Measurements from ENCODE around the gene CROCC2. TPM values are rescaled to one million over a fixed set of nuclear protein-coding genes. Genes with fewer than 3 reads are reported as not detected.

Gene CROCC2
- total and polyA plus RNA-seq, 2 of the 13 experiments (the other 11 are each of a cell fraction or from before 2014, with no cell fraction given): not detected

GRCh38 chr2:240960309-240960970 lies 54.3 kb downstream of the CROCC2 start (continued):
- peak; percentile 83; the same call in 1 of the 2 replicates for TF ChIP-seq ZNF724P (CRISPR knock-in tag; IDR thresholded peaks at IDR 0.05; ENCODE audit: borderline replicate concordance)
- no peak for TF ChIP-seq CBX2 (IDR thresholded peaks at IDR 0.05; ENCODE audit: low read depth, low read length)
- no peak for TF ChIP-seq CBX2 (CRISPR knock-in tag; IDR thresholded peaks at IDR 0.05; ENCODE audit: low read depth)
- TF ChIP-seq CHD2 (IDR thresholded peaks at IDR 0.05; ENCODE audit: low read depth, low read length): no peak
- peak; percentile 48 for TF ChIP-seq CTCF (CRISPR knock-in tag; IDR thresholded peaks at IDR 0.05)
- no peak for TF ChIP-seq EED (CRISPR knock-in tag; IDR thresholded peaks at IDR 0.05)
- TF ChIP-seq BATF2 (CRISPR knock-in tag; IDR thresholded peaks at IDR 0.05): no peak
- peak; percentile 47; the same call in 1 of the 2 replicates for TF ChIP-seq FOXA1 (IDR thresholded peaks at IDR 0.05)
- TF ChIP-seq FOXA1 (CRISPR knock-in tag; IDR thresholded peaks at IDR 0.05): peak; percentile 96
- no peak for TF ChIP-seq GABPA (IDR thresholded peaks at IDR 0.05; ENCODE audit: low read depth, low read length)
- TF ChIP-seq GABPA (CRISPR knock-in tag; IDR thresholded peaks at IDR 0.05; ENCODE audit: low read depth): no peak
- no peak for TF ChIP-seq ZNF83 (CRISPR knock-in tag; IDR thresholded peaks at IDR 0.05; ENCODE audit: borderline replicate concordance)
- peak; percentile 88; the same call in 1 of the 2 replicates for TF ChIP-seq KDM5B (CRISPR knock-in tag; IDR thresholded peaks at IDR 0.05; ENCODE audit: borderline replicate concordance)
- TF ChIP-seq ZNF337 (CRISPR knock-in tag; IDR thresholded peaks at IDR 0.05; ENCODE audit: borderline replicate concordance, low read depth): peak; percentile 87; the same call in 1 of the 2 replicates
- no peak for TF ChIP-seq SP140L (CRISPR knock-in tag; IDR thresholded peaks at IDR 0.05; ENCODE audit: borderline replicate concordance)
- 0 out of 2 replicates have a peak, but pooled peaks have one; percentile 12 for TF ChIP-seq ZNF598 (CRISPR knock-in tag; IDR thresholded peaks at IDR 0.05; ENCODE audit: borderline replicate concordance)
- TF ChIP-seq IRF9 (CRISPR knock-in tag; IDR thresholded peaks at IDR 0.05; ENCODE audit: borderline replicate concordance): peak; percentile 67; the same call in 1 of the 2 replicates
- peak; percentile 88; the same call in 1 of the 2 replicates for TF ChIP-seq SALL2 (CRISPR knock-in tag; IDR thresholded peaks at IDR 0.05)
- TF ChIP-seq NR2F6 (IDR thresholded peaks at IDR 0.05): peak; percentile 80
- TF ChIP-seq NR2F6 (CRISPR knock-in tag; IDR thresholded peaks at IDR 0.05): peak; percentile 80; the same call in 1 of the 2 replicates
- TF ChIP-seq HDAC2 (CRISPR knock-in tag; IDR thresholded peaks at IDR 0.05): peak; percentile 86
- no peak for TF ChIP-seq HNRNPH1 (optimal IDR thresholded peaks at IDR 0.05; ENCODE audit: low read depth, low read length)
- peak; percentile 70 for TF ChIP-seq ZFY (CRISPR knock-in tag; IDR thresholded peaks at IDR 0.05)
- TF ChIP-seq ZFP90 (CRISPR knock-in tag; IDR thresholded peaks at IDR 0.05; ENCODE audit: borderline replicate concordance): peak; percentile 67
- TF ChIP-seq ARID2 (CRISPR knock-in tag; IDR thresholded peaks at IDR 0.05; ENCODE audit: borderline replicate concordance): no peak
- TF ChIP-seq ONECUT2 (CRISPR knock-in tag; IDR thresholded peaks at IDR 0.05): no peak
- TF ChIP-seq NCOA1 (CRISPR knock-in tag; IDR thresholded peaks at IDR 0.05): peak; percentile 88; the same call in 1 of the 2 replicates
- TF ChIP-seq NR2F1 (CRISPR knock-in tag; IDR thresholded peaks at IDR 0.05): peak in 1 of 2 experiments; percentile 28; a peak in 1 of 4 replicates

All from HepG2 (cell line).